HG02885 (cell line): Measurements from ENCODE around the gene CCDC57.

Experiments
- ATAC-seq: cut with Tn5 transposase; IDR thresholded peaks from one replicate; pipeline ENCODE4 v1.9.1; 2021; ENCODE audit warnings: mild to moderate bottlenecking; ENCODE audit not compliant: unreplicated experiment, poor library complexity

The CCDC57 gene

DNA sequence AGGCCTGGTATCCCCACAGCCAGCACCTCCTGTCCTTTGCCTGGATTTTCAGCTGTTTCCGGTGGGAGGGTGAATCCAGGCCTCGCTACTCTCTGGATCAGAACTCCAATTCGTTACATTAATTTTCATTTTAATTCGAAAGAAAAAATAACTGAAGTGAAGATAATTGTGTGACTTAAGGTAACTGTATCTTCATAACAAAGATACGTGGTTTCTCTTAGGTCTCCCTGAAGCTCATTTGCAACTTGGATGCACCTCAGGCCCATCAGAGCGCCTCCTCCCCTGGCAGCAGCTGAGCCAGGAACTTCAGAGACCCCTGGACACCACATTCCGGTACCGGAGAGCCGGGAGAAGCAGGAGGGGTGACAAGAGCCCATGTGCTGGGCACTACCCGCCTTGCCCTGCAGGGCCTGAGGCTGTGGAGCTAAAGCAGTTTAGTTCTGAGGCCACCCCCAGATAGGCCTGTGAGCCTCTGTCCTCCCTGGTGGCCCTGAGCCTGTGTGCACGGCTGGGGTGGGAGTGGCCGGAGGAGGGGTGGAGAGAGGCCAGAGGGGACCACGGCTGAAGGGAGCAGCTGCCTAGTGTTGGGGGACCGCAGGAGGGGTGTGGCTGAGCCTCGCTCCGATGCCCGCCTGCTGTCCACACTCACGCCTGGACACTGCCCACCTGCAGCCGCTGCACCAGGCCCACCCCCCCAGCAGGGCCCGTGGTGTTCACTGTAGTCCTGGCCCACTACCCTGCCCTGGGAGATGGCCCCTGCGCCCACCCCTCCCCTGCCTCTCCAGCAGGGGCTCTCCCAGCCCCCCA is 135.7 kb downstream of the CCDC57 start:
- no peak for ATAC-seq

DNA sequence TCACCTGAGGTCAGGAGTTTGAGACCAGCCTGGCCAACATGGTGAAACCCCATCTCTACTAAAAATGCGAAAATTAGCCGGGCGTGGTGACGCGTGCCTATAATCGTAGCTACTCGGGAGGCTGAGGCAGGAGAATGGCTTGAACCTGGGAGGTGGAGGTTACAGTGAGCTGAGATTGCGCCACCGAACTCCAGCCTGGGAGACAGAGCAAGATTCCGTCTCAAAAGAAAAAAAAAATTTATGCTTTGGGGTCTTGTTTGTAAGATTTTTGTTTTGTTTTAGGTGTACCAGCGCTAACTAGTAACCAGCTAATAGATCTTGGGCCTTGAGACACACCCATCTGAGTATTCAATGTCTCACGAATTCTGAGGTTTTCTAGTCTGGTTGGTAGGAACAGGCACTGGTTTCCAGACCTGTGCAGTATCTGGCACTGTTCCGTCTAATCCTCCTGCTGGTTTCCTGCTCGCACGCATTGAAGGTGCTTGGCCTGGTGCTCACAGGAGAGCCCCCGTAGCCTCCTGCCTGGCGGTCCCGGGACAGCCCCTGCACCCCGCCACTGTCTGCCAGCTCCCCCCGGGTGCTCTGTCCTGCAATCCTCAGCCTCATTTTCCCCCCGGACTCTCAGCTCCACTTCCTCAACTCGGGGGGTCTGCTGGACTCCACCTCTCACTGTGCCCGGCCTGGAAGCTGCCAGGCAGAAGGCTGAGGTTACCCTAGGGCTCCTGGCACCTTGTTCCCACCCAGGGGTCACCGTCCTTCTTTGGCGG is 136.4 kb downstream of the CCDC57 start:
- no peak for ATAC-seq

DNA sequence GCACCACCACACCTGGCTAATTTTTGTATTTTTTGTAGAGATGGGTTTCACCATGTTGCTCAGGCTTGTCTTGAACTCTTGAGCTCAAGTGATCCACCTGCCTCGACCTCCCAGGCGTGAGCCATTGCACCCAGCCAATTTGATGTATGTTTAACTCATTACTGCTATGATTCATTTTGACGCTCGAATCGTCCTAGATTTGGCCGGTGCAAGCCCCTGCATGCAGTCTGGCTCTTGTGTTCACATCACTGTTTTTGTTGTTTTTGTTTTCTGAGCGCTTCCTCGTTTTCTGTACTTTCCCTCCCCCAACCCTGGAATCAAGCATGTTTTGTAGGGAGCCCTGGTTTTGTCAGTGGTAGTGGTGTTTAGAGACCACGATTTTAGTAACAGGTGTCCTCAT is 139.2 kb downstream of the CCDC57 start:
- no peak for ATAC-seq

DNA sequence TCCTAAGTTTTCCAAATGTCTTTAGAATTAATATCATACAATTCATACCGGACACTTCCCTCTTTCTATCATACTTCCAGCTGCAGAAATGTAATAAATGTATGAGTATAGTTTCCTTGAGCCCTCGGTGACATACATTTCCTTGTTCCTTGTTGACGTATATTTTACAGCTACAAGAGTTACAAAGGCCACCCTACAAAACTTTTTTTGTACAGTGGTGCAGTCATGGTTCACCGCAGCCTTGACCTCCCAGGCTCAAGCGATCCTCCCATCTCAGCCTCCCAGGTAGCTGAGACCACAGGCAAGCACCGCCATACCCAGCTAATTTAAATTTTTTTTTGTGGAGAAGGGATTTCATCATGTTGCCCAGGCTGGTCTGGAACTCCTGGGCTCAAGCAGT is 139.8 kb downstream of the CCDC57 start:
- no peak for ATAC-seq

DNA sequence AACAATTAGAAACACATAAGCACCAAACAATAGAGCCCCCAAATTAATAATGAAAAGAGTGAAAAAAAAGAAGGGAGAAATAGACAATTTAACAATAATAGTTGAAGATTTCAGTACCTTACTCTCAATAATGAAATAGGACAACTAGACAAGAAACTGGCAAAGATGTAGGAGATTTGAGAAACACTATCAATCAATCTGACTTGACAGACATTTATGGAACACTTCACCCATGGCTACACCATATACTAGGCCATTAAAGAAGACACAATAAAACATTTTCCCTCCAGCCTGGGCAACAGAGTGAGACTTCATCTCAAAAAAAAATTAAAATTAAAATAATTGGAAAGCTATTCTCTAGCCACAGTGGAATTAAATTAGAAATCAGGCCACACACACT is 142.0 kb downstream of the CCDC57 start:
- no peak for ATAC-seq

DNA sequence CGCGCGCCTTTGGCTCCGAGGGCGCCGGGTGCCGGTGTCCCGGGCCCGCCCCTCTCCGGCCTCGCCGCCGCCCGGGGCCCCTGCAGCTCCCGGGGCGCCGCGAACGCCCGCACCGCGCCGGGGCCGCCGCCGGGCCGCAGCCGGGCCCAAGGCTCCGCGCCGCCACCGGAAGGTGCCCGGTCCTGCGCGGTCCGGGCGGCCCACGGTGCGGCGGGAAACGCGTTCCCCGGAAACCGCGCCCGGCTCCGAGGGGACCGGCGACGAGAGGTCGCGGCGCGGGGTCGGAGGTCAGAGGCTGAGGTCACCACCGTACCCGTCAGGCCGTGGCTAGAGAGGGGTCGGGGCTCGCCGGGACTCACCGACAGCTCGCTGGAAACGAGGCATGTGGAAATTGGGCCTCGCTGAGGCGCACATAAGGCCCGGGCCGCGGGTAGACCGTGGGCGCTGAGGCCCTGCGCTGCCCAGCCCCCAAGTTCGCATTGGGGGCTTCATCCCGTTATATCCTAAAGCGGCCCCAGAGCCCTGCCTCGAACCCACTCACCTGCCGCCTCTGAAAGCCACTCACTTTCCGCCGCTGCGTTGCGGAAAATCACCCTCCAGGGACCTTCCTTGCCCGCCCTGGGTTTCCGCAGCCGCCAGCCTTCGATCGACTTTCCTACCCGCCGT is 146.9 kb downstream of the CCDC57 start, which contains the start of gene DUS1L:
TSS of gene DUS1L (minus strand) at position 167 of the 666 bp plus-strand sequence. CDS start 745 bp downstream, outside the sequence.
- ATAC-seq, result peak; percentile 78

DNA sequence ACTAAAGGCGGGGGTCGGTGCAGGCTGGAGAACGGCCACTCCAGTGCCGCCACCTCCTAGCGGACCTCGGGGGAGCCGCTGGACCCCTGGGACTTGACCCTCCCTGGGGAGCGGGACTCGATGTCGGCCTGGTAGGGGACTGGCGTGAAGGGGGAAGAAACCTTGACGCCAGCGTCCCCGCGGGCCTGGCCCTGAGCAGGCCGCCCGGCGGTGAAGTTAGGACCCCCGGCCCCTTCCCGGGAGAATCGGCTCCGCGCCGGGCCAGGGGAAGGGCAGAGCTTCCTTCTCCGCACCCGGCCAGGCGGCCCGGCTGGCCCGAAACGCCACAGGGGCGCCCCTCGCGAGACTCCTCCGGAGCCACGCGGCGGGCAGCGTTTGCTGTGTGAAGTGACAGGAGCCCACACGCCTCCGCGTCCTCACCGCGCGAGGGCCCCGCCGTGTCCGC is 147.4 kb downstream of the CCDC57 start:
- ATAC-seq, result peak; percentile 43

DNA sequence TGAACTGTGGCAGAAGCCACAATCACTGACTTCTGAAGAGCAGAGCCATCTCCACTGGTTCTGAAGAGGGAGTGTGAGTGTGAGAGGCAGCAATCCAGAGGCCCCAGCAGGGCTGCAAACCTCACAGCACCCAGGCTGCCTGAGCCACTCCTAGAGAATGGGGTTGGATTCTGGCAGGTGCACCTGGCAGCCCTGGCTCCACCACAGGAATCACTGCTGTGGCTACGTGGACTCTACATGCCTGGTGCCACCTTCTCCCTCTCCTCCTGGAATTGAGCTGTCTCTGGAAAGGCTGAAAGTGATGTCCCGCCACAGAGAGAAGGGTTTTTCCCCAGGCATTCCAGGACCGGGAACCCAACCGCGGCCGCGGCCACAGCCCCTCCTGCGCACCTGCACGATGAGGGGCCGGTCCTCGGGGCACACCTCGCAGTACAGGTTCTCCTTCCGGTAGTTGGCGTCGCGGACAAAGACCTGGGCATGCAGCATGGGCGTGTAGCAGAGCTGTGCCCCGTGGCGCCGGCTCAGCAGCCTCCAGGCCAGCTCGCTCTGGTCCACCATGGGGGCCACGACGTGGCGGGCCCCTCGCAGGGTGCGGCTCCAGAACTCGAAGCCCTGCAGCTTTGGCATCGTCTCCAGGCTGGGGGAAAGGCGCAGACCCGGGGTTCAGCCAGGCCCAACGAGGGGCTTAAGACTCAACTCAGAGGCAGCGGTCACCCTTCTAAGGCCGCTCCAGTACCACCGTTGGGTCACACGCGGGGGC is 148.0 kb downstream of the CCDC57 start:
- no peak for ATAC-seq

DNA sequence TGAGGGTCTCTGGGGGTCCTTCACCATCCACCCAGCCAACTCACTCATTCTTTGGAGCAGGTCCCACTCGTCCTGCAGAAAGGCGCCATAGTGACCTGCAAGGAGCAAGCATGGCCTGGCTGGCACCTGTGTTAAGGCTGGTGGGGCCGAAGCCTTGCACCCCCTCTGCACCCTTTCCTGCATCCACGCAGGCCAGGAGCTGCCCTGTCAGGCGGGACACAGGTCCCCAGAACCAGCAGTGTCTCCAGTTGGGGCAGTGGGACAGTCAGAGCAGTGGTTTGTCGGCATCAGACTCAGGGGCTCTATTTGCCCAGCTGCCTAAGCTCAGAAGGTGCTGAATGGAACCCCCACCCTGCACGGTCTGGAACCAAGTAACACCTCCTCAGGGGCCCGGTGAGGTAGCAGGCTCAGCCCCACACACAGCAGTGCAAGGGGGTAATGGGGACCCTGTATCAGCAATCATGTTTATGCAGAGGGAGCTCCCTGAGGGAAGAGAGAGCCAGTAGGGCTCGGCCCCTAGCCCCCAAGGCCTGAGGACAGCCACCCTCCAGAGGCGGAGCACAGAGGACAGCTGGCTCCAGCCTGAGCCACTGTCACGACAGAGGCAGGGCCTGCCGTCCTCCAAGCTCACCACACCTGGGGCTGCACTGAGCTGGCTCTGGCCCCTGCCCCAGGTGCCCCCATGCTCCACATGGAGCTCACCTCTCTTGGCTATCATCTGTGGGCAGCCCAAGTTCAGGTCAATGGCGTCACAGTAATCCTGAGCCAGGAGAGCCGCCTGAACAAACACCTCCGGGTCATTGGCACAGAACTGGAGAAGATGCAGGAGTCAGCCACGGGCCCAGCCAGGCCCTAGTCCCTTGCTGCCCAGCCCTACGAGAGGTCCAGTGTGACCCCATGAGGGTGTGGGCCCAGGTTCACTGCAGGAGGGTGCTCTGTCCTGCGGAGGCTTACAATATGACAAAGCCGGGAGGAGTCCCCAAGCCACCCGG is 148.9 kb downstream of the CCDC57 start:
- no peak for ATAC-seq

DNA sequence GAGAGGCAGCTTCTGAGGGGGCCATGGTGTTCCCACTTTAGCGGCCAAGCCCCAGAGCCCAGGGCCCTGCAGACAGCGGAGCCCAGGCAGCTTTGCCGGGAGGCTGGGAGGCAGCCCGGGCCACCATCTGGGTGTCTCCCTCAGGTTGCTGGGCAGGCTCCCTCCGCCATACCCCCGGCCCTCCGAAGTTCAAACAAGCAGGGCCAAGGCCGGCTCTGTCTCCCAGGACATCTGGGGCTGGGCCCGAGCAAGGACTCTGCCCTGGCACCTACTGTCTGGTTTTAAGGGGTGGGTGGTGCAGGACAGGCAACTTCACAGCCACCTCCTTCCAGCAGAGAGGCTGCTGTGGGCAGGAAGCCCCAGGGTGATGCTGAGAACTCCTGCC is 149.7 kb downstream of the CCDC57 start:
- no peak for ATAC-seq

DNA sequence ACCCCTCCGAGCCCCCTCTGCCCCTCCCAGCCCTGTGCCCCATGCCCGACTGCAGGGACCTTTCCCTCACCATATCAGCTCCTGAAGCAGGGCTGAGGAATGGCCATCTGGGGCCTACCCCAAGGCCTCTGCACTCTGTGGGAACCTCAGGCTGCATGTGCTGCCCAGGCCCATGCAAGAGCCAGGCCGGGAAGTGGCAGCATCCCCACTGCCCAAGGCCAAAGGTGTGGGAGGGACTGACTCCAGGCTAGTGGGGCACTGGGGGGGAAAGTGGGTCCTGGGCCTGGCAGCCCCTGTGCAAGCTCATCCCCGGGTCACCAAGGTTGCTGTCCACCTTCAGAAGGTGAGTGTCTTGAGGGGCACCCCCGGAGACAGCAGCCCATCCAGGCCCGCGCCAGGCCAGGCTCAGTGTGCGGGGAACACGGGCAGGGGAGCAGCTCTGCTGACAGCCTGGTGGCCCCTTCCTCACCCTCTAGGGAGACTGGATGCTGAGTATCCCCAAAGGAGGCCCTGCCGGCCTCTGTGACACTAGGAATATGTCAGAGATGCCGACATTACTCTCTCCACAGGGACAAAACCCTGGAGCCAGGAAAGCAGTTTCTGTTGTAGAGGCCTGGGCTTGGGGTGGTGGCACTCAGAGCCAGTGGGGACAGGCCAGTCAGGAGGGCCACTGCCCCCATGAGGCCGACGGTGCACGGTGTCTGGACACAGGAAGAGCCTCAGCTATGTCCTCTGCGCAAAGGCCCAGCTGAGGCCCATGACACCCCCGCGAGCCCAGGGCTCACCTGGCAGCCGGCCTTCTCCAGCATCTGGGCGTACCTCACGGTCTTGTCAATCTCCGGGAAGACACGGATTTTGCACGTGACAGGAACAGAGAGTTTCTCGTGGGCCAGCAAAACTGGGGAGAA is 150.3 kb downstream of the CCDC57 start:
- ATAC-seq, result no peak

DNA sequence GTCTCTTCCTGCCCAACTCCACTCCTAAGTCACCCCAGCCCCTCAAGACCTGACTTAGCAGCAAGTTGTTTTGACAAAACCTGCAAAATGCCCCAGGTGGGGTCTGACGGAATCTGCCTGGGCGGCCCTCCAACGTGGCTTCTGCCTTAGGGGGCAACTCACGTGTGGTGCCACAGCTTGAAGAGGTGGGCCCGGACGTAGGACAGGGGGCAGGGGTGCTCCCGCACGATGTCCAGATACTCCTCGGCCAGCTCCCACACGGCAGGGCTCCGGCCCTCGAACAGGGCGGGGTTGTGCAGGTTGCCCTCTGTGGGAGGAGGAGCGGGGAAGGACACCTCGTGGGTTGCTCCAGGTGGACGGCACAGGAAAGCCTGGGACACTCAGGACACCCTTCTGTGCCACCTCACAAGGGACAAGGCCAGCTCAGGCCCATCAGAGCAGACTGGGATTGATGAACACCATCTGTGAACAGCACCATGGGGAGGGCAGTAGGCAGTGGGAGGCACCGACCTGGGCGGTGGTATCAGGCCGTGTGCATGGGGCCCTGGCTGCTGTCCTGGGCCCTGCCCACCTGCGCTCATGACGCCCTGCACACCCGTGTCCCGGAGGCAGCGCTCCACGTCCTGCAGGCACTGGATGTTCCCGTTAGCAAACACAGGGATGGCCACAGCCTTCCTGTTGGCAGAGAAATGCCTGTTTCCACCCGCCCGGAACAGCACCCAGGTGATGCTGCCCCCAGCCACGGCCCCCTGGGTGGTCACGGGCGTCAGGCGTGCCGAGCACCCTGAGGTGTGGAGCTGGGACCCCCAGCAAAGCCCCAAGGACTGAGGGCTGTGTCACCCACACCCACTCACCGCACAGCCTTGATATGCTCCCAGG is 151.4 kb downstream of the CCDC57 start:
- no peak for ATAC-seq

DNA sequence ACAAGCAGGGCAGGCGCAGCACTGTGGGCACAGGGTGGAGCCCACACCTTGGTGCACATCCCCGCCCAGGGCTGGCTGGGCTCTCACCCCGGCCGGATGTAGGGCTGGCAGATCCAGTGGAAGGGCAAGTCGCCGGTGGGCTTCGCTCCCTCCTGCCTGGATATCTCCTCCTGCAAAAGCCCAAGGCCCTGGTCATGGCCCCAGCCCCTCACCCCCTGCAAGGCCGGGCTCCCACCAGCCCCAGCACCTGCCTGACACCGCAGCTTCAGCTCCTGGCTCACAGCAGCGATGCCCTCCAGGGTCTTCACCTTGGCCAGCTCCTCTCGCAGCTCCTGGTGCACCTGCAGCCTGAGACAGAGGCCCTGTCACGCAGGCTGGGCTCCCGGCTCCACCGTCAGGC is 152.0 kb downstream of the CCDC57 start:
- ATAC-seq, result no peak

DNA sequence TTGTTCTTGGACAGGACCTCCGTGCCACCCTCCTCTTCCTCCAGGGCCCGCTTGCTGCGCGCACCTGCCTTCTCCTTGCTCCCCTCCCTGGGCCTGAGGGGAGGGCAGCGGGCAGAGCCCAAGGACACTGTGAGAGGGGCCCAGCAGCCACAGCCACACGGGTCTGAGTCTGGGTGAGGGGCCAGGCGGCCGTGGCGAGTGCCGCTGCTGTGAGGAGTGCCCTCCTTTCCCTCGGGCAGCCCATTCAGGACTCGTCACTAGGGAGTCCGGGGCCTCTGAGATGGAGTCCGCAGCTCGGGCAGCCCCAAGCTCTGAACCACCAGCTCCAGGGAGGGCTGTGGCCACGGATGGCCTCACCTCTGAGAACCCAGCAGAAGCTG is 152.7 kb downstream of the CCDC57 start:
- ATAC-seq, result no peak

DNA sequence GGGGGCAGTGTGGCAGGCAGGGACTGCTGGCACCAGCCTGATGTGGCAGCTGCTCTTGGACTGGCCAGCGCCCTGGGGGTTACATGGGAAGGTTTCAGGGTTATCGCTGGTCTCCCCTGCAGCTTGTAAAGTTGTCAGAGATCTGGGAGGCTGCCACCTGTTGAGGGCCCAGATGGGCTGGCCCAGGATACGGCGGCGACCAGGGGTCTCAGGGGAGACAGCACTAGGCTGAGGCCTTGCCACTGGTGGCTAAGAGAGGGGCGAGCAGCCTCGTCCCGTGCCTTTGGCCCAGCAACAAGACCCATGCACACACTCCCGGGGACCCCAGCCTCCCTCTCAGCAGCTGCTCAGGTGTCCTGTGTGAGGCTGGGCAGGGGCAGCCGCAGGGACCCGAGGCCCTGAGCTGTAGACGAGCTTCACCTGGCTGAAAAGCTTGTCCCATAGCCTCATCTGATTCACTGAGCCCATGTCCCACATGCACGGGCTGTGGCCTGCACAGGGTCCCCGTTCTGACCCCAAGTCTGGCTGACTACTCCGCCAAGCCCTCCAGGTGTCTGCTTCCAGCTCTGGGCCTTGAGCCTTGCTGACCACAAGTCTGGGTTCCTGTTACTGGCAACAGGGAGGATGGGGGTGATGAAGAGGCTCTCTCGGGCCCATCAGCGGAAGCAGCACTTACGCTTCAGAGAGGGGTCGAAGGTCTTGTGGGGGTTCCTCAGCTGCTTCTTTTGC is 153.2 kb downstream of the CCDC57 start:
- ATAC-seq, result no peak

DNA sequence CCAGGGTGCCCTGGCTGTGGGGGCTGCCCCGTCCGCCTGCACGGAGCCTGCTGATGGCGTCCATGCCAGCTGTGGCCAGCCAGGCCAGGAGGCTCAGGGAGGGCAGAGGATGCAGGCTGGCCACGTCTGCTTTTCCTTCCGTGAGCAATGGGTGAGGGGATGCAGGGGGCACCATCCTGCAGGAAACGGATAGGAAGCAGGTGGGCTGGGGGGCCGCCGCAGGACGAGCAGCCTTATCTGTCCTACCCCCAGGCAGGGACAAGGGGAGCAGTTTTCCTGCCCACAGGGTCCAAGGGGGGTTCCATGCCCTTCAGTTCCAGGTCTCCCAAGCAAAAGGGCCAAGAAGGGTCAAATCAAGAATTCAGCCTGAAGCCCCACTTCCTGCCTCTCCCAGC is 153.8 kb downstream of the CCDC57 start:
- no peak for ATAC-seq
